ENCODE results near the gene HLA-C. TPM values are rescaled to one million over a fixed set of nuclear protein-coding genes. Genes with fewer than 3 reads are reported as not detected.

Gene HLA-C
- polyA plus RNA-seq, 1 donor = 225 TPM

GRCh38 chr6:31227143-31227542 is 44.7 kb downstream of the HLA-C start:
- DNase-seq = no peak
- H3K27me3 ChIP-seq (ENCODE audit: control insufficient read depth, insufficient read depth, low read length) = no peaks in the 10 kb centered on the region
- no peaks in the 10 kb centered on the region for H3K36me3 ChIP-seq (ENCODE audit: control insufficient read depth, insufficient read depth, low read length)
- no CpG with 5 or more reads among the region's 7 CpGs for WGBS (ENCODE audit: insufficient coverage, low lambda C conversion rate)
- H3K4me1 ChIP-seq (ENCODE audit: control insufficient read depth, insufficient read depth, low read length) = no peaks in the 10 kb centered on the region
- no peak overlapping the region for H3K4me3 ChIP-seq (ENCODE audit: low read length)
- no peaks in the 10 kb centered on the region for H3K9me3 ChIP-seq (ENCODE audit: control insufficient read depth, low read depth, low read length)
- no peak overlapping the region for H3K27ac ChIP-seq (ENCODE audit: low read length)

GRCh38 chr6:31225735-31226134 is 46.2 kb downstream of the HLA-C start:
- H3K27me3 ChIP-seq (ENCODE audit: control insufficient read depth, insufficient read depth, low read length) = no peaks in the 10 kb centered on the region
- DNase-seq = no peak
- no peaks in the 10 kb centered on the region for H3K9me3 ChIP-seq (ENCODE audit: control insufficient read depth, low read depth, low read length)
- H3K36me3 ChIP-seq (ENCODE audit: control insufficient read depth, insufficient read depth, low read length) = no peaks in the 10 kb centered on the region
- H3K27ac ChIP-seq (ENCODE audit: low read length) = no peak overlapping the region
- no peaks in the 10 kb centered on the region for H3K4me1 ChIP-seq (ENCODE audit: control insufficient read depth, insufficient read depth, low read length)
- no peak overlapping the region for H3K4me3 ChIP-seq (ENCODE audit: low read length)
- WGBS (ENCODE audit: insufficient coverage, low lambda C conversion rate) = no CpG with 5 or more reads among the region's 7 CpGs

GRCh38 chr6:31222496-31222895 is 49.4 kb downstream of the HLA-C start:
- H3K9me3 ChIP-seq (ENCODE audit: control insufficient read depth, low read depth, low read length) = no peaks in the 10 kb centered on the region
- no peak overlapping the region for H3K4me3 ChIP-seq (ENCODE audit: low read length)
- no peak overlapping the region for H3K27ac ChIP-seq (ENCODE audit: low read length)
- H3K36me3 ChIP-seq (ENCODE audit: control insufficient read depth, insufficient read depth, low read length) = no peaks in the 10 kb centered on the region
- DNase-seq = no peak
- no peaks in the 10 kb centered on the region for H3K27me3 ChIP-seq (ENCODE audit: control insufficient read depth, insufficient read depth, low read length)
- H3K4me1 ChIP-seq (ENCODE audit: control insufficient read depth, insufficient read depth, low read length) = no peaks in the 10 kb centered on the region

Other genes starting within 250 kb of the HLA-C start
- not detected for gene C6orf15, start 159.5 kb downstream of the HLA-C start, polyA plus RNA-seq
- 0.33 TPM for gene PSORS1C1, start 157.3 kb downstream of the HLA-C start, polyA plus RNA-seq
- not detected for gene CDSN, start 151.6 kb downstream of the HLA-C start, polyA plus RNA-seq
- 0.04 TPM for gene PSORS1C2, start 133.0 kb downstream of the HLA-C start, polyA plus RNA-seq
- 17.4 TPM for gene CCHCR1, start 114.3 kb downstream of the HLA-C start, polyA plus RNA-seq
- 9.1 TPM for gene TCF19, start 113.5 kb downstream of the HLA-C start, polyA plus RNA-seq
- gene POU5F1, start 101.4 kb downstream of the HLA-C start, polyA plus RNA-seq = 0.28 TPM
- gene HLA-B, start 85.1 kb upstream of the HLA-C start, polyA plus RNA-seq = 353 TPM
- gene MICA, start 131.5 kb upstream of the HLA-C start, polyA plus RNA-seq = 4.2 TPM
- 0.73 TPM for gene MICB, start 226.1 kb upstream of the HLA-C start, polyA plus RNA-seq